GM23338 (cell line): ENCODE data around the gene DTNBP1. TPM values are rescaled to one million over a fixed set of nuclear protein-coding genes. Genes with fewer than 3 reads are reported as not detected.

ENCODE experiments used
- ATAC-seq: fragments of 200-7000 bp; cut with Tn5 transposase; 3 replicates; pipeline ENCODE4 v1.9.1; 2020
- DNase-seq: peaks from one replicate; pipeline ENCODE4 v3.0.0-alpha.2; 2015; ENCODE audit warnings: low spot score
- H2AFZ ChIP-seq: fragments of 200-600 bp; sonication (generic); 2 replicates; pipeline ENCODE4 v1.8.0; 2016; ENCODE audit warnings: antibody characterized with exemption, mild to moderate bottlenecking, moderate library complexity
- H3F3A ChIP-seq: fragments of 200-600 bp; sonication (generic); replicated peaks from 2 replicates; pipeline ENCODE4 v1.8.0; 2017; ENCODE audit warnings: antibody characterized with exemption, mixed run types, low read depth
- H3K27ac ChIP-seq: fragments of 200-600 bp; sonication (generic); 2 replicates; pipeline ENCODE4 v1.6.1; 2016; ENCODE audit warnings: low read depth
- H3K27me3 ChIP-seq: fragments of 200-600 bp; sonication (generic); 2 replicates; pipeline ENCODE4 v1.8.0; 2016; ENCODE audit warnings: mild to moderate bottlenecking, mixed run types, moderate library complexity; ENCODE audit not compliant: insufficient read depth
- H3K36me3 ChIP-seq: fragments of 200-600 bp; sonication (generic); 2 replicates; pipeline ENCODE4 v1.8.0; 2016; ENCODE audit warnings: mild to moderate bottlenecking; ENCODE audit not compliant: insufficient read depth
- H3K4me1 ChIP-seq: fragments of 200-600 bp; sonication (generic); 2 replicates; pipeline ENCODE4 v1.8.0; 2016; ENCODE audit warnings: mild to moderate bottlenecking, moderate library complexity; ENCODE audit not compliant: insufficient read depth
- H3K4me2 ChIP-seq: fragments of 200-600 bp; sonication (generic); 2 replicates; pipeline ENCODE4 v1.7.1; 2017; ENCODE audit warnings: mixed run types
- H3K4me3 ChIP-seq: fragments of 200-600 bp; sonication (generic); 2 replicates; pipeline ENCODE4 v1.6.1; 2016; ENCODE audit warnings: mixed run types
- H3K79me2 ChIP-seq: fragments of 200-600 bp; sonication (generic); replicated peaks from 2 replicates; pipeline ENCODE4 v1.8.0; 2017; ENCODE audit warnings: mild to moderate bottlenecking; ENCODE audit not compliant: insufficient read depth
- H3K9me2 ChIP-seq: fragments of 200-600 bp; sonication (generic); 2 replicates; pipeline ENCODE4 v1.8.0; 2017; ENCODE audit not compliant: insufficient read depth
- H4K20me1 ChIP-seq: fragments of 200-600 bp; sonication (generic); replicated peaks from 2 replicates; pipeline ENCODE4 v1.8.0; 2017; ENCODE audit warnings: mild to moderate bottlenecking; ENCODE audit not compliant: insufficient read depth
- H3K27ac Mint-ChIP-seq: 2 replicates; pipeline ENCODE4 v1.8.0; 2020; ENCODE audit warnings: inconsistent platforms, mild to moderate bottlenecking, moderate library complexity, mixed read lengths
- H3K27me3 Mint-ChIP-seq: 3 replicates; pipeline ENCODE4 v1.8.0; 2022; ENCODE audit warnings: low read depth, mild to moderate bottlenecking, moderate library complexity, mixed read lengths, inconsistent platforms; ENCODE audit not compliant: insufficient read depth, poor library complexity
- H3K36me3 Mint-ChIP-seq: 3 replicates; pipeline ENCODE4 v1.8.0; 2021; ENCODE audit warnings: low read depth, mild to moderate bottlenecking, inconsistent platforms, moderate library complexity, mixed read lengths
- H3K4me1 Mint-ChIP-seq: 3 replicates; pipeline ENCODE4 v1.8.0; 2020; ENCODE audit warnings: mild to moderate bottlenecking, inconsistent platforms, mixed read lengths
- H3K4me3 Mint-ChIP-seq: 3 replicates; pipeline ENCODE4 v1.8.0; 2021; ENCODE audit warnings: moderate library complexity, mild to moderate bottlenecking, inconsistent platforms, mixed read lengths
- H3K9me3 Mint-ChIP-seq: 3 replicates; pipeline ENCODE4 v1.8.0; 2020; ENCODE audit warnings: moderate library complexity, mild to moderate bottlenecking, inconsistent platforms, mixed read lengths
- EZH2 ChIP-seq: fragments of 200-600 bp; sonication (generic); IDR thresholded peaks from one replicate; pipeline ENCODE4 v1.8.0; 2017; ENCODE audit warnings: antibody characterized with exemption, mild to moderate bottlenecking, low read depth; ENCODE audit not compliant: unreplicated experiment
- EZH2phosphoT487 ChIP-seq: fragments of 200-600 bp; sonication (generic); IDR thresholded peaks from one replicate; pipeline ENCODE4 v1.8.1; 2018; ENCODE audit warnings: antibody characterized with exemption; ENCODE audit not compliant: unreplicated experiment
- NANOG ChIP-seq: IDR thresholded peaks from 2 replicates; pipeline ENCODE4 v1.6.1; 2016; ENCODE audit warnings: antibody characterized with exemption, borderline replicate concordance
- POLR2AphosphoS5 ChIP-seq: IDR thresholded peaks from 2 replicates; pipeline ENCODE4 v1.6.1; 2016; ENCODE audit warnings: antibody characterized with exemption, low read depth
- REST ChIP-seq: IDR thresholded peaks from one replicate; pipeline ENCODE4 v1.6.1; 2018; ENCODE audit warnings: antibody characterized with exemption; ENCODE audit not compliant: unreplicated experiment
- STAT1 ChIP-seq: IDR thresholded peaks from one replicate; pipeline ENCODE4 v1.6.1; 2016; ENCODE audit warnings: antibody characterized with exemption; ENCODE audit not compliant: unreplicated experiment
- ZNF114 ChIP-seq: fragments of 250-450 bp; sonication (Bioruptor Pico); IDR thresholded peaks from 2 replicates; pipeline ENCODE4 v1.5.0; 2020; ENCODE audit warnings: mild to moderate bottlenecking, moderate library complexity
- ZNF331 ChIP-seq: fragments of 250-450 bp; sonication (Bioruptor Pico); IDR thresholded peaks from 2 replicates; pipeline ENCODE4 v1.5.0; 2020; ENCODE audit warnings: low read depth, mild to moderate bottlenecking, moderate library complexity
- ZNF462 ChIP-seq: fragments of 250-450 bp; sonication (Bioruptor Pico); IDR thresholded peaks from 2 replicates; pipeline ENCODE4 v1.5.0; 2020; ENCODE audit warnings: mild to moderate bottlenecking, moderate library complexity
- polyA plus RNA-seq: library from polyadenylated mRNA; unstranded; fragments of >200 nt; fragmentation: Nextera tagmentation; extraction: Ambion mirVana; gene quantifications from 2 replicates; pipeline ENCODE4 v1.2.1, GENCODE V29; 2016
- total RNA-seq: library from RNA; depleted of rRNA; stranded (reverse); fragments of >200 nt; shearing (Covaris generic); gene quantifications from 2 replicates; pipeline ENCODE4 v1.2.3, GENCODE V29; 2014

The DTNBP1 gene
- total and polyA plus RNA-seq, 2 experiments from 2014 or later = 12.1 to 20.1 TPM

- Histone ChIP-seq H3K4me3 (no peak overlapping the region), H3K4me2 (no peak overlapping the region), H2AFZ (no peak overlapping the region), H3K9me2 (no peaks in the 10 kb centered on the region), H3K27ac (no peak overlapping the region), H3K36me3 (no peaks in the 10 kb centered on the region), H3K79me2 (no peaks in the 10 kb centered on the region), H3F3A (no peaks in the 10 kb centered on the region), H3K4me1 (peaks cover 6% of the 10 kb centered on the region; the same call in 1 of the 2 replicates), H3K27me3 (no peaks in the 10 kb centered on the region), H4K20me1 (no peaks in the 10 kb centered on the region)
- ATAC-seq (no peak), DNase-seq (no peak)
- Mint-ChIP-seq H3K27ac (no peak overlapping the region), H3K27me3 (no peaks in the 10 kb centered on the region), H3K4me1 (peaks cover 4% of the 10 kb centered on the region; the same call in 2 of the 3 replicates), H3K9me3 (no peaks in the 10 kb centered on the region), H3K4me3 (no peak overlapping the region), H3K36me3 (no peaks in the 10 kb centered on the region)
- TF ChIP-seq STAT1 (no peak), NANOG (no peak), EZH2 (no peak), ZNF462 (CRISPR knock-in tag) (no peak), ZNF331 (CRISPR knock-in tag) (no peak), REST (no peak), POLR2AphosphoS5 (no peak), EZH2phosphoT487 (no peak), ZNF114 (CRISPR knock-in tag) (no peak)
Measured at GRCh38 chr6:15561447-15562199, 101.2 kb downstream of the DTNBP1 start.
